OCI-M2 (cell line): ENCODE results near the gene RAB4B.
"Not testable (repeated sequence)": the region's sequence is repeated elsewhere in the genome, so short reads cannot be mapped to it uniquely, and the experiment has no call there.

Source experiments
- DNase-seq: peaks from one replicate; lab custom pipeline; 2025; ENCODE audit not compliant: unreplicated experiment; lab: John Stamatoyannopoulos, UW

The RAB4B gene

DNA sequence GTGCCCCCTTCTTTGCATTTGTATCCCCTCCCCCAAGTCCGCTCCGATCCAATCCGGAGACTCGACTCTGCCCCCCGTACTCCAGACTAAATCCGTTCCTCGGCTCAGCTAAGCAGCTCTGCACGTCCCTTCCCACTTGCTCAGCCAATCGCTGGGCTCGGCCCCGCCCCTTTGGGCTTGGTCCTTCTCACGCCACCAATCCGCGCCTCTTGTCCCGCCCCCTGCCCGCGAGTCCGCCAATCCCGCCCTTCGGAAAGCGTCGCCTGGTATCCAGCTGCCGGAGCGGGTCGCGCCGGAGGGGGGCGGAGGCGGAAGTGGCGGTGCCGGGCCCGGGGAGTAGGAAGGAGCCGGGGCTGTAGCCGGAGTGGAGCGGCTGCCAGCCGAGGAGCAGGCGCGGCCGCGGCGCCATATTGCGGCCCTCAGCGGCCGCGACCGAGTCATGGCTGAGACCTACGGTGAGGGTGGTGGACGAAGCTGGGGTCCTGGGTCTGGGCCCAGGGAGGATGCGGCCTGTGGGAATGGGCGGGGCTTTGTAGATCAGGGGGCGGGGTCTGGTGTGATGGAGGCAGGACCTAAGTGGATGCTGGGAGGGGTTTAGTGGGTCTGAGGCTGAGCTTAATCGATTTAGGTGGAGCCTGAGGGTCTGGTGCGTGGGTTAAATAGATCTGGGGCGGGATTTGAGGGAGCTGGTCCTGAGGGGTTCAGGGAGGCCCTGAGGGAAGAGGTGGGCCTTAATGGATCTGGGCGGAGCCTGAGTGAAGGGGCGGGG is at the start of gene RAB4B:
RAB4B (plus strand) TSS at position 311 of the 769 bp plus-strand sequence; CDS start at position 440, 129 bp downstream.
- peak; percentile 96 for DNase-seq

DNA sequence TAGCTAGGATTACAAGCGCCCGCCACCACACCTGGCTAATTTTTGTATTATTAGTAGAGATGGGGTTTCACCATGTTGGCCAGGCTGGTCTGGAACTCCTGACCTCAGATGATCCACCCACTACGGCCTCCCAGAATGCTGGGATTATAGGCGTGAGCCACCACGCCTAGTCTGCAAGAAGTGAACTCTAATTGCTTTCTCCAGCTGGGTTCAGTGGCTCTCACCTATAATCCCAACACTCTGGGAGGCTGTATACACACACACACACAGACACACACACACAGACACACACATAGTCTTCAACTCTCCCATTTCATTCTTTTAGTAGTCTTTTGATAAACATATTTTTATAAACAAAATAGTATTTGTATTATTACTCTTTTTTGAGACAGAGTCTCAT is 48.0 kb upstream of the RAB4B start:
- not testable (repeated sequence) for DNase-seq

GRCh38 chr19:40732304-40732703 is 45.7 kb upstream of the RAB4B start:
- DNase-seq = not testable (repeated sequence)

DNA sequence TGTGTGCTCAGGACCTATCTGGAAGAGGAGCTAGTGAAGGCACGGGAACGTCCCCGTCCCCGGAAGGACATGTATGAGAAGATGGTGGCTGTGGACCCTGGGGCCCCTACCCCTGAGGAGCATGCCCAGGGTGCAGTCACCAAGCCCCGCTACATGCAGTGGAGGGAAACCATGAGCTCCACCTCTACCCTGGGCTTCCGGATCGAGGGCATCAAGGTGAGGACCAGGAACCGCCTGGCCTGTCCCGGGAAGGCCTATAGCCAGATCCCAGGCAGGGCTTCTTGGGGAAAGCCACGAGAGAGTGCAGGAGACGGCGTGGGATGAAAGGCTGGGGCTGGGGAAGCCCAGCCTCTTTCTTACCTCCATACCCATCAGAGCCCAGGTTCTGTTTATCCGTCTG is 44.9 kb upstream of the RAB4B start:
- no peak for DNase-seq

DNA sequence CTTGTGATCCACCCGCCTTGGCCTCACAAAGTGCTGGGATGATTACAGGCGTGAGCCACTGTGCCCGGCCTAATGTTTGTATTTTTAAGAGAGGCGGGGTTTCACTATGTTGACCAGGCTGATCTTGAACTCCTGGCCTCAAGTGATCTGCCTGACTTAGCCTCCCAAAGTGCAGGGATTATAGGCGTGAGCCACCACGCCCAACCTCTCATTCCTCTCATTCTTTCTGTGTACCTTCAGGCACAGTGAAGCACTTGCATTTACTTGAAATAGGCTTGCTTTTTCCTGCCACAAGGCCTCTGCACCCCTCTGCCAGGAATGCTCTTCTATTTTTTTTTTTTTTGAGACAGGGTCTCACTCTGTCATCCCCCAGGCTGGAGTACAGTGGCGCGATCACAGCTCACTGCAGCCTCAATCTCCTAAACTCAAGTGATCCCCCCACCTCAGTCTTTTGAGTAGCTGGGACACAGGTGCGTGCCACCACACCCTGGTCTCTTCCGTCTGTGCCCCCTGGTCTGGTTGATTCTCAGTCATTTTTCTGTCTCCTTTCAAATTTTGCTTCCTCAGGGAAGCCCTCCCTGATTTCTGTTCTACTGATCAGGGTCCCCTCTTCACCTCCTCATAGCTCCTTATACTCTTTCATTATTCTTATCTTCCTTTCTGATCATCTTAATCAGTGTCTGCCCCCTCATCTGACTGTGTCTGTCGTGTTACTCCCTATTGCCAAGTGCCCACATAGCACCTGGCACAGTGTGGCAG is 42.9 kb upstream of the RAB4B start:
- DNase-seq = no peak

DNA sequence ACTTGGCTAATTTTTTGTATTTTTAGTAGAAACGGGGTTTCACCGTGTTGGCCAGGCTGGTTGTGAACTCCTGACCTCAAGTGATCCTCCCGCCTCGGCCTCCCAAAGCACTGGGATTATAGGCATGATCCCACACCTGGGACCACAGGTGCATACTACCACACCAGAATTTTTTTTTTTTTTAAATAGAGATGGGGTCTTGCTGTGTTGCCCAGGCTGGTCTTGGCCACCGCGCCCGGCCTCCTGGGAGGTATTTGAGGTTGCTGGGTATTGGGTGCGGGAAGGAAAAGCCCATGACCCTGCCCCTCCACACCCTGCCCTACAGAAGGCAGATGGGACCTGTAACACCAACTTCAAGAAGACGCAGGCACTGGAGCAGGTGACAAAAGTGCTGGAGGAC is 41.4 kb upstream of the RAB4B start:
- DNase-seq = no peak

DNA sequence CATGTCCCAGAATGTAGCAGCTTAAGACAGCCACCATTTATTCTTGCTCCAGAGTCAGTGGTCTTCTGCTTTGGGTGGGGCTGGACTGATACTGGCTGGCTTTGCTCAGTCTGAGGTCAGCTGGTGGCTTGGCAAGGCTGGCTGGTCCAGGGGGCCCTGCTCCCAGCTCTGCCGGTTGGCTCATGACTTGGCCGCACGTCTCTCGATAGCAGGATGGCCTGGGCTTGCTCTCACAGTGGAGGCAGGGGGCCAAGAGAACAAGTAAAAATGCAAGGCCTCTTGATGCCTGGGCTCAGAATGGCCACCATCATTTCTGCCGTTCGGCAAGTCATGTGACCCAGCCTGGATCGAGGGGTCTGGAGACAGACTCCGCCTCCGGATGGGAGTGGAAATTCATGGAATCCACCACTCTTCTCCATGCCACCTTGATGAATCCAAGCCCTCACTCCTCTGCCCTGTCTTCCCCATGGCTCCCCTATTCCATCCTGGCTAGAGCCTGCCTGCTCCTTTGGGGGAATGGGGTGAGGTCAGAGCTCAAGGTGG is 40.9 kb upstream of the RAB4B start:
- no peak for DNase-seq

GRCh38 chr19:40739030-40739839 is 38.8 kb upstream of the RAB4B start:
- DNase-seq = no peak

DNA sequence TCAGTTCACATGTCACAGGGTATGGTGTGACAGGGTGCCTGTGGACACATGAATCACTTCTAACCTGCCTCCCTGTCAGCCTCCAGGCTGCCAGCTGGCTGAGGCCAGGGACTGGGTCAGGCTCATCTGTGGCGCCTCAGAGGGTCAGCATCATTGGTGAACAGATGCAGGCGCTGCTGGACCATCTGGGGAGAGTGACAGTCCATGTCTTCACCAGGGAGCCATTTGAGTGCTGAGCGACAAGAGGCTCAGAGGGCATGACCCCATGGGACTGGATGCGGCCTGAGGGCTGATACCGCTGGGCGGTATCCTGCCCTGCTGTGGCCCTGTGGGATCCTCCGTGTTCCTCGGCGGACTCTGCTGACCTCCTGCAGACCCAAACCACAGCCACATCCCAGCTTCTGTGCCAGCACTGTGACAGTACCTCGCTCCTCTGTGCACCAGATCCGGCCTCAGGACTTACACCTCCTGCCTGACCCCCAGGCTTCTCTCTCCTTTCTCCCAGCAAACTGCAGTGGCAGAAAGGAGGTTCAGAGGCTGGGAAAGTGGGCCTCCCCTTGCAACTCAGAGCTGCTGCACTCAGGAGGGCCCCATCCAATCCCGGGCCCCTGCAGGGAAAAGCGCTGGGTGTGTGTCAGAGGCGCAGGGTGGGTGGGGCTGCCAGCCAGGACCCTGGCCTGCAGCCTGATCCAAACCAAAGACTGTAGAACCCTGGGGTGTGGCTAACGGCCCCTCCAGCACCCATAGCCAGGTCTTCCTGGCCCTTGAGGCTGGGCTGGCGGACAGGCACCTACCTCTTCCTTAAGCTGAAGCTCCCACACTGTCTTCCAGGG is 38.0 kb upstream of the RAB4B start:
- no peak for DNase-seq

DNA sequence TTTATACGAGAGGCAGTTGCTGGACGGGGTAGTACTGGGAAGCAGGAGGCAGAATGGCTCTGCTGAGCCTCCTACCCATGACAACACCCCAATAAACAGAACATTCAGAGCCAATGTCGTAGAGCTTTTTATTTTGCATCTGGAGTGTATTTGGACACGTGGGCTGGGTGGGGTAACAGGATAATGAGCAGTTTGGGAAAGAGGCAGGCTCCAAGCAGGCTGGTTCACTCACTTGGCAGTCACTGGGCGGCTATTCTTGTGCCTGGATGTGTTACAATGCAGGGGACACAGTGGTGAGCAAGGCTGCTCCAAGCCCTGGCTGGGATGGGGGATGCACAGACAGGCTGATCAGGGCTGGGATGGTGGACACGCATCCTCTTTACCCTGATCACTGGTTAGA is 37.3 kb upstream of the RAB4B start:
- DNase-seq = no peak

GRCh38 chr19:40741527-40742390 is 36.3 kb upstream of the RAB4B start:
- no peak for DNase-seq

GRCh38 chr19:40742477-40742876 is 35.6 kb upstream of the RAB4B start:
- no peak for DNase-seq

GRCh38 chr19:40742886-40743285 is 35.2 kb upstream of the RAB4B start:
- DNase-seq = no peak

- DNase-seq = no peak
Observed at GRCh38 chr19:40743926-40744325, 34.1 kb upstream of the RAB4B start.

DNA sequence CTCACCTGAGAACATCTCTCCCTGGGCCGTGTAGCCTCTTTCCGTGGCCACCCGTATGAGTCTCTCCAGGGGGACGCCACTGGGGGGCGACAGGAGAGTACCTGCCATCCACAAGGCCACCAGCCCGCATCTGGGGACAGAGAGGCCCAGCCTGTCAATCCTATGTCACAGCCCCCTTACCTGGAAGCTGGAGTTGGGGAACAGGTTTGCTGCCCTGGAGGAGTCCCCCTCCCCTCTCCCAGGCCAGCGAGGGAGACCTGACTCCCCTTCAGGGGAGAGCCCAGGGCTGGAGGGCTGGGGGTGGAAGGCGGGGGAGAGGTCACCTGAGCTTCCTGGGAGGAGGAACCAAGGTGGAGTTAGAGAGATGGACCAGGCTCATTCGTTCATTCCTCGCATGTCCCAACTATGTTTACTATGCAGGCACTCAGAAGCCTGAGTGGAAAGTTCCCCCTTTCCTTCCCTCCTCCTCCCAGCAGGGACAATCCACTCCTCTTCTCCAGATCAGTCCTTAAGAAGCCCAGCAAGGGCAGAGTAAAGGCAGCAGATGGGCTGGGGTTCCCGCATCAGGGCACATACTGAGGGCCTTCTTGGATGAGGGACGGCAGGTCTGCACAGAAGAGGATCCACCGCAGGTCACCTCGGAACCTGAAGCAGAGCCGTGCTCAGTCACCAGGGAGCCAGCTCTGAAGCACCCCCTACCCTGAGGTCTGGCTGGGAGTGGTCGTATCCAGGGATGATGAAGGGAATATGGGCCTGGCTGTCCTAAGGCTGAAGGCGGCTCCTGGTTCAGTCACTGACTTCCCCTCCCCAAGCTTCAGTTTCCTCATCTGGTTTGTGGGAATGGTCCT is 33.3 kb upstream of the RAB4B start:
- no peak for DNase-seq

- no peak for DNase-seq
Observed at GRCh38 chr19:40745402-40745780, 32.7 kb upstream of the RAB4B start.

- no peak for DNase-seq
Observed at GRCh38 chr19:40747536-40747935, 30.5 kb upstream of the RAB4B start.

DNA sequence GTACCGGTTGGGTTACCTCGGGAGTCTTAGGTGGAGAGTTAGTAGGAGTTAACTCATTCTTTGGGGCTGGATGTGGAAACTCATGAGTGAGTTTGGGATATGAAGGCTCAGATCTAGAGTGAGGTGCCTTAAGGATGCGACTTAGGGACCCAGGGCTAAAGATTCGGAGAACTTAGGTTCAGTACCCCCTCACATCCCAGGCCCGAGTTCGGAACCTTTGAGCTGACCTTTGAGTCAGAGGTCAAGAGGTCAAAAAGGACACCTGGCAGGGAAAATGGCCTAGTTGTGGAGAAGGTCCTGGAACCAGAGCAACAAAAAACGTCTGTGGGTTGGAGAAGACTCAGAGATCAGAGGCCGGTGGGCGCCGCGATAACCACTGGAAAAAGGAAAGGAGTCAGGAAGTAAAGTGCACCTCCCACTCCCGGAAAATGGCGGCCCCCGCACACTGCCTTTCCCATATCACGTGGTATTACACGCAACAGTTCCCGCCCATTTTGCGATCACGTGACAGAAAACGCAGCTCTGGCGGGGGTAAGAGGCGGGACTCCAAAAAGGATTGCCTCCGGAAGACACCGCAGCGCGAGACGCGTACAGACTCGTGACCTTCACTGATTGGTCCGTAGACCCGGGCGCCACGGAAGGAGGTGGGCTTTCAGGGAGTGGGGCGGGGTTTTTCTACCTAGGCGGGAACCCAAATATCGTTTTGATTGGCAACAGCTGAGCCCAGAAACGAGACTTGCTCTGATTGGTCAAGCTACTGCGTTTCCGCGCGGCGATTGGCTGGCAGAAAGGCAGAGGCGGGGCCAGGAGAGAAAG is 27.8 kb upstream of the RAB4B start, which contains the start of gene ACTMAP:
ACTMAP (minus strand) TSS at position 420 of the 816 bp plus-strand sequence. CDS start 674 bp downstream, outside the sequence.
- DNase-seq = peak; percentile 97
